Stimulated activated CD4-positive, alpha-beta T cell treated with anti-CD3 and anti-CD28 coated beads, Interleukin-1b, Interleukin-23, amount 100 ng/mL, for 1 hour (primary cell): ENCODE results near the gene PDLIM4.

Experiments used
- DNase-seq, 2 donors: peaks; one replicate each; pipeline ENCODE4 v3.0.0-alpha.2; 2020; ENCODE audit warnings: low read depth in 2 of 2

PDLIM4 gene

GRCh38 chr5:132305420-132305819 lies 47.9 kb downstream of the PDLIM4 start:
- DNase-seq: no peak

- DNase-seq: no peak
Observed at GRCh38 chr5:132308701-132309100, 51.2 kb downstream of the PDLIM4 start.

- DNase-seq: no peak
Observed at GRCh38 chr5:132309679-132310078, 52.2 kb downstream of the PDLIM4 start.

- DNase-seq: no peak
Observed at GRCh38 chr5:132310141-132310834, 52.8 kb downstream of the PDLIM4 start.

- DNase-seq: no peak
Observed at GRCh38 chr5:132313366-132313765, 55.9 kb downstream of the PDLIM4 start.

GRCh38 chr5:132313961-132314432 lies 56.5 kb downstream of the PDLIM4 start:
- no peak for DNase-seq

- no peak for DNase-seq
Observed at GRCh38 chr5:132315529-132316067, 58.1 kb downstream of the PDLIM4 start.

- no peak for DNase-seq
Observed at GRCh38 chr5:132319975-132320374, 62.5 kb downstream of the PDLIM4 start.

- no peak for DNase-seq
Observed at GRCh38 chr5:132321109-132321721, 63.7 kb downstream of the PDLIM4 start.

- no peak for DNase-seq
Observed at GRCh38 chr5:132322266-132322665, 64.8 kb downstream of the PDLIM4 start.
